ENCODE data around the gene SLC27A5.

SLC27A5 gene, protein sequence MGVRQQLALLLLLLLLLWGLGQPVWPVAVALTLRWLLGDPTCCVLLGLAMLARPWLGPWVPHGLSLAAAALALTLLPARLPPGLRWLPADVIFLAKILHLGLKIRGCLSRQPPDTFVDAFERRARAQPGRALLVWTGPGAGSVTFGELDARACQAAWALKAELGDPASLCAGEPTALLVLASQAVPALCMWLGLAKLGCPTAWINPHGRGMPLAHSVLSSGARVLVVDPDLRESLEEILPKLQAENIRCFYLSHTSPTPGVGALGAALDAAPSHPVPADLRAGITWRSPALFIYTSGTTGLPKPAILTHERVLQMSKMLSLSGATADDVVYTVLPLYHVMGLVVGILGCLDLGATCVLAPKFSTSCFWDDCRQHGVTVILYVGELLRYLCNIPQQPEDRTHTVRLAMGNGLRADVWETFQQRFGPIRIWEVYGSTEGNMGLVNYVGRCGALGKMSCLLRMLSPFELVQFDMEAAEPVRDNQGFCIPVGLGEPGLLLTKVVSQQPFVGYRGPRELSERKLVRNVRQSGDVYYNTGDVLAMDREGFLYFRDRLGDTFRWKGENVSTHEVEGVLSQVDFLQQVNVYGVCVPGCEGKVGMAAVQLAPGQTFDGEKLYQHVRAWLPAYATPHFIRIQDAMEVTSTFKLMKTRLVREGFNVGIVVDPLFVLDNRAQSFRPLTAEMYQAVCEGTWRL

DNA sequence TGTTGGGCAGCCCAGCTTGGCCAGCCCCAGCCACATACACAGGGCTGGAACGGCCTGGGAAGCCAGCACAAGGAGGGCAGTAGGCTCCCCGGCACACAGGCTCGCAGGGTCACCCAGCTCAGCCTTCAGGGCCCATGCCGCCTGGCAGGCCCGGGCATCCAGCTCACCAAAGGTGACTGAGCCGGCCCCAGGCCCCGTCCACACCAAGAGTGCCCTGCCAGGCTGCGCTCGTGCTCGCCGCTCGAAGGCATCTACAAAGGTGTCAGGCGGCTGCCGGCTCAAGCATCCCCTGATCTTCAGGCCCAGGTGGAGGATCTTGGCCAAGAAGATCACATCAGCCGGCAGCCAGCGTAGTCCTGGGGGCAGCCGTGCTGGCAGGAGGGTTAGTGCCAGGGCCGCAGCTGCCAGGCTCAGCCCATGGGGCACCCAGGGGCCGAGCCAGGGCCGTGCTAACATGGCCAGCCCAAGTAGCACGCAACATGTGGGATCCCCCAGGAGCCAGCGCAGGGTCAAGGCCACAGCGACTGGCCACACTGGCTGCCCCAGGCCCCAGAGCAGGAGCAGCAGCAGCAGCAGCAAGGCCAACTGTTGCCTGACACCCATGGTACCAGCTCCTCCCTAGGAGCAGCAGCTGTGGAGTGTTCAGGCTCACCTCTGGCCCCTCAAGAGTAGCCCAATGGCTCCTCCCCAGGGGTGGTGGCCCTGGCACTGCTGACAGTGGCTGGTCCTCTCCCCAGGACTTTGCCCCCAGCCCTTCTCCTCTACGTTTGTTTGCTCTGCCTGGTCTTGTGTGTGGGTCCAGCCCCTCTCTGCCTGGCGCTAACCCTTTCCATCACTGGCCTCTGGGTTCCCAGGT is at the start of gene SLC27A5:
Gene SLC27A5 (minus strand): TSS at position 640 of the 856 bp plus-strand sequence. CDS start 37 bp downstream, at position 603.
- DNase-seq: no peak

DNA sequence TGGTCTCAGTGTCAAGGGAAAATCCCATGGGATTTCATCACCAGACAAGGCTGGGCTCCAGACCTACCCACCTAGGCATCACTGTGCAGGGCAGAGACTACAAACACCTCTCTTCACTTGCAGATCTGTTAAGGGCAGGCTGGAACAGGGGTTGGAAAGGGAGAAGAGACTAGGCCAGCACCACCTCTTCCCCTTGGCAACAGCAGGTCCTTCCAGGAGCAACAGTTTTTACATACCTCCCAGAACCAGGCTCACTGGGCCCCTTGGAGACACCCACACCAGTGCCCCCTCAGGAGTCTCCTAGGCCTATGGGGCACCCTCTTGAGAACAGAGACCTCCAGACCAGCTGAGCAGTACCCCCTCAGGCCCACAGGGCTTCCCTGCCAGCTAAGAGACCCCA is 49.1 kb upstream of the SLC27A5 start:
- DNase-seq: no peak

DNA sequence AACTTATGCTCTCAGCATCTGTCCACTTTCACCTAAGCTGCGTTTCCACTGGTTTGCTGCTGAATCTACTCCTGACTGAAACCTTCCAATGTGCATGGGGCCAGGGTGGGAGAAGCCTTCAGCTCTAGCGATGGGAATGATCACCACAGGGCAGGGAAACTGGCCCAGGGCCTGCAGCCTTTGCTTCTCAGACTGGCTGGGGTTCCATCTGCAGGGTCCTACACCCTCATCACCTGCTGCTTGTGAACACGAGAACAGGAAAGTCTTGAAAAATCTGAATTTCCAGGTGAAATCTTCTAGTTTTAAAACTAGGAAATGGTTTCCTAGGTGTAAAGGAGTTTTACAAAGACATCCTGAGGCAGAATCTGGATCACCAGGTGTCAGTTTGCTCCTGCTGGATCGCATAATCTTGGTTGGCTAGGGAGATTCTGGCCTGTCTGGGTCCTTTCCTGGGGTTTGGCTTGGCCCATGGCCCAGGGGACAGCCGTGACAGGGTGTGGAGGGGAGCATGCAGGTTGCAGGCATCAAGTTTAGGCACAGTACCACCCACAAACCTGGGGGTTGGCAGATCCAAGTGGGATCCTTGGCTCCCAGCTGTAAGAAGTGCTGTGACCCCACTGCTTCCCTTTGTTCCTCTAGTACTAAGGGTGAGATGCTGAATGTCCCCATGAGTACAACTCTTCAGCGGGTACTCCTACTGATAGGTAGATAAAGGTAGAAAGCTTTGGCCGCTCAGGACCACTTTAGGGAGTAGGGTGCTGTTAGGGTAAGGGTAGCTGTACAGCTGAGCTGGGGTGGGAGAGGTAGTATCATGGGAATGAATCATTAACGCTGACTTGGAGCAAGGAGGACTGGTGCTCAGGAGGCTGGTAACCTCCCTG is 48.5 kb upstream of the SLC27A5 start:
- no peak for DNase-seq

DNA sequence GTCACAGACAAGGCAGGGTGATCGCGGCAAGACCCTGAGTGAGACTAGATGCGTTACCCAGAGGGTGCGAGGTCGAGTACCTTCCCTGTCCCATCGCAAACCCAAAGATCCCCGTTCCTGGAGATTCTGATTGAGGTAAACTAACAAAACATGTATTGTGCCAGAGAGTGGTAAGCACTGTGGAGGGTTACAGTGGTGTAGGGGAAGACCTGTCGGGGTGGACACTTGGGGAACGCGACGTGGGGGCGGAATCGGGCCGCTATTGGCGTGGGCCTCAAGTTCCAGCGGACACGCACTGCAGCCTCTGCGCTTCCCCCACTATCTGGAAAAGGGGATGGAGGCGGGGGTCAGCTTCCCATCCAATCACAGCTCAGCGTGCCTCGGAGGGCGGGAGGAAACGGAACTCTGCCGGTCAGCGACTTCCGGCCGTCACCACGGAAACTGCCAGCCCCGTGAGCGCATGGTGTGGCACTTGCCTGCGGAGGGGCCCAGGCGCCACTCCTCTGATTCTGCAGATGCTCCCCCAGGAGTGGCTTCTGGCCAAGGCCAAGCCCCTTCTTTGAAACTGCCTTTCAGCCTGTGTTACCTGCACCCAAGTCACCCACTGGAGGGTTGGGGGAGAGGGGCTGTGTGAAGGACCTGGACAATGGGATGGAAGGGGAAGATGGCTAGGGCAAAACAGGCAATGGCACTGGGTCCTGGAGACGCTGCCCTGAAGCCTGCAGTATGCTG is 47.6 kb upstream of the SLC27A5 start:
- DNase-seq: peak; percentile 87

DNA sequence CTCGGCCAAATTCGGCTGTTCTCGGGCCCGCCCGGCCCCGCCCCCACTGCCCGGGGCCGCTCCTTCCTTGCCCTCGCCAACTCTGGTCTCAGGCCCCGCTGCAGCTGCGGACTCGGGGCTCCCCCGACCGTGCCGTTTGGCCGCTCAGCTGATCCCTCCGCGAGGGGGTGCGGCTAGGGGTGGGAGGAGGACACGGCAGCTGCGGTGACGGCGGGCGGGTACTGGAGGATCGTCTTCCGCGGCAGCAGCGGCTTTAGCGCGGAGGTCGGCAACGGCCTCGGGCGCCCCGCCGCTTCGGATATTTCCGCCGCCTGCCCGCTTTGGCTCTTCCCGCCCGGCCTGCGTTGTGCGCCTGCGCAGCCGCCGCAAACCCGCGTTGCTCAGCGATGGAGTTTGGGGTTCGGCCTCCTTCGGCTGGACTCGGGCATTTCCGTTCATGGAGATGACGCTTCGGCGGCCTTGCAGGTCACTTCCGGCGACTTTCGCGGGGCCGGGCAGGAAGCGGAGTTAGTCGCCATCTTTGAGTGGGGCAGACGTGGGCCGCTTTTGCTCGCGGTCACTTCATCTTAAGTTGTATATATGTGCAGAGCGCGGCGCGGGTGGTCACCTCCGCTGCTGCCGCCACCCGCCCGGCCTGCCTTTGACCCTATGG is 47.0 kb upstream of the SLC27A5 start:
- DNase-seq: peak; percentile 100

DNA sequence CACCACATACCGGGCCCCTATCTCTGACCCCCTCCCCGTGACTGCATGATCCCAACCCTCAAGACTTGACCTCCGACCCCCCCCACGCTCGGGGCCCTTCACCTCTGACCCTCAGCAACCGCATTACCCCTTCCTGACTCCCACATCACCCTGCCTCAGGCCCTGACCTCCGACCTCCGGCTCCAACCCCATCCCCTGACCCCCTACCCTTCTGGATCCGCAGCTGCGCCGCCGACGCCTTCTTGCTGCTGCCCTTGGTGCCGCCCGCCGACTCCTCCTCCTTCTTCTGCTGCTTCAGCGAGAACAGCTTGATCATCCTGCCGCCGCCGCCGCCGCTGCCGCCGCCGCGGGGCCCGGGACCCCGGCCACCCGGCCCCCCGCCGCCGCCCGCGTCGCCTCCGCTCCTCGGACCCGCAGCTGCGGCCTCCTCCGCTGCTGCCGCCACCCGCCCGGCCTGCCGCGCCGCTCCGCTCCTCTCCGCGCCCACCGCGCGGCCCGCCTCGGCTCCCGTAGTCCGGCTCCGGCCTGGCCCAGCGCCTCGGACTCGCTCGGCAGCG is 46.4 kb upstream of the SLC27A5 start, which contains the start of gene UBE2M:
Gene UBE2M (minus strand): TSS at position 546 of the 557 bp plus-strand sequence. CDS start 230 bp downstream, at position 316.
- DNase-seq: peak; percentile 76

DNA sequence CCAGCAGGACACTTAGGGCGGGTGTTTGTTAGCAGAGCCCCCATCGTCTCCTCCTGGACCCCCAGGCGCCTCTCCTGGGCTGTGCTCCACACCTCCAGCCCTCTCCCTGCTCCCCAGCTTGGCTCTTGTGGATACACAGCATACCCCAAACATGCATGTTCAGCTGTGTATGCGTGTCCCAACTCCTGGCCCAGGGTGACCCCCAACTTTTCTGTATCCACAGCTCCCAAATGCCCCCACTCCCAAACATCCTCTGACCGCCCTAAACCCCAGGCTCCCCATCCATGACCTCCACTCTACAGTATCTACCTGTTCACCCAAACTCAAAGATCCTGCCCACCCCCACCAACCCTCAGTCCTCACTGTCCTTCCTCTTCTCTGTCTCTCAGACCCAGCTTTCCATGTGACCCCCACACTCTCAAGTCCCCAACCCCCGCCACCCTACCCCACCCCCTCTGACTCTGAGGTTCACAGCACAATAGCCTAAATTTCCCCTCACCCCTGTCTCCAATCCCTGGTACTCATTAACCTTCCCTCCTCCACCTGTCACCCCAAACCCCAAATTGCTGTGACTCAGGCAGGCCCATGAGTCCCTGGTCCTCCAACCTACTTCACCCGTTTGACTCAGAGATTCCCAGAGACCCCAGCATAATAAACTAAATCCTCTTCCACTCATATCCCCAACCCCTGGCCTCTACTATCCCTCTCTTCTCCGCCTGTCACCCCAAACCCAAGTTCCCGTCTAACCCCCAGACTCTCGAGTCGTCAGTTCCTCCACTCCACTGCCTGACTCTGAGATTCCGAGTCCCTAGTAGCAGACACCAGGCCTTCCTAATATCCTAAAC is 45.7 kb upstream of the SLC27A5 start:
- no peak for DNase-seq

DNA sequence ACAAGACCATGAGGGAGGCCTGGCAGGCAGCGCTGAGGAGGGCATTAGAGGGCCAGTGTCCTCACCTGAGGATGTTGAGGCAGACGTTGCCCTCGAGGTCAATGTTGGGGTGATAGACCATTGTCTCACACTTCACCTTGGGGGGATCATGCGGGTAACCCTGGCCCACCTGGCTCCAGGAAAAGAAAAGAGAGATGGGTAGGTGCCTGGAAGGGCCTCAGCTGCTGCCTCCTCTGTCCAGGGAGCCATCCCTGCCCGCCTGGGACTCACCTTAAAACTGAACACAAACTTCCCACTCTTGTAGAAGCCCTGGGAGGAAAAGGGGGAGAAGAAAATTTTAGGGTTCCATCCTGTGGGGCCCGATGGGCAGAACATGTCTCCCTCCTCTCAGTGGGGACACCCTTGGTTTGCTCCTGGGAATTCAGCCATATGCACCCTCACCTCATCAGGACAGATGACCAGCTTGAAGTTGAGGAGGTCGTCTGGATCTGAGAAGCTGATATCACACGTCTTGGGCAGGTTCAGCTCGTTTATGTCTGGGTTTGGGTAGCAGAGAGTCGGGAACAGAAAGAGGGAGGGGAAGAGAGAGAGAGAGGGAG is 44.9 kb upstream of the SLC27A5 start:
- no peak for DNase-seq

DNA sequence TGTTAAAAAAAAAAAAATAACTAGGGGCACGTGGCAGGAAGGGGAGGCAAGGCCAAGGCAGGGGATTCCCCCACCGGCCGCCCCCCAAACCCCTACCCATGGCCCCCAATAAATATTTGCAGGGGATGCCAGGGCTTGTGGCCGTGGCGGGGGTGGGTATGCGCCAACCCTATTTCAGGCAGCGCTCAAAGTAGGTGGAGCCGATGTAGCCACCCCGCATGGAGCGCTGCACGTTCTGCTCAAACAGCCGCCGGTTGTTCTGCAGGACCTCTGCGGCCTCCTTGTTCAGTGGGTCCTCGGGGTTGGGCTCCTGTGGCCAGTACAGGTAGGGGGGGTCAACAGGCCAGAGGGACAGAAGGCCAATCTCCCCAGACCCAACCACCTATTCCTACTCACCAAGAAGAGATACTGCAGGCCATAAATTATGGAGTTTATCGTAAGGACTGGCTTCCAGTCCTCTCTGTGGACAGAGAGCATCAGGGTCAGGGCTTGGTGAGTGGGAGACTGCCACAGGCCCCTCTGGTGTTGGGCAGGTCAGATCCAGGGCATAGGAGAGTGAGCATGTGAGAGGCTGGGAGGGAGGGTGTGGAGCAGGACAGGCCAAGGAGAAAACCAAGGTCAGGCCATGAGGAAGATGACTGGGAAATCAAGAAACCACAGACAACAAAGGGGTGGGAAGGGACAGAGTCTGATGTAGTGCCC is 44.3 kb upstream of the SLC27A5 start:
- no peak for DNase-seq

DNA sequence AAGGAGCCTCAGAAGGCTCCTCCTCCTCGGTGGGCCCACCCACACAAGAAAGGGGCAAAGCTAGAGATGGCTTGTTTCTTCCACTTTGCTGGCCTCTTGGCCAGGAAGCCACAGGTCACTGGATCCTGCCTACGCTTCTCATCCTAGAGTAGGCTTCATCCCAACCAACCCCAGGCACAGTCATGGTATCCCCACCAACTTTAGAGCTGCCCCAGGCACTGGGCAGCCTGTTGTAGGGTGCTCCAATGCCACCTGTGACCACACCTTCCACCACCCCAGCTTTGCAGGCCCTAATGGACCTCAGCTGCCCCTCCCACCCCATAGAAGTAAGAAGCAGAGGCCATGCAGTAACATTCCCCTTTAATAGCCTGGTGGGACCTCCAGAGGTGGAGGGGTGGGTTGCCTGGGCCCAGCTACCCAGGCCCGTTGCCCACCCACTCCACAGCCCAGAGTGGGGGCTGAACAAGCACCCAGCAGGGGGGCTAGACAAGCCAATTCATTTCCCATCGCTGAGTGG is 43.6 kb upstream of the SLC27A5 start:
- no peak for DNase-seq

DNA sequence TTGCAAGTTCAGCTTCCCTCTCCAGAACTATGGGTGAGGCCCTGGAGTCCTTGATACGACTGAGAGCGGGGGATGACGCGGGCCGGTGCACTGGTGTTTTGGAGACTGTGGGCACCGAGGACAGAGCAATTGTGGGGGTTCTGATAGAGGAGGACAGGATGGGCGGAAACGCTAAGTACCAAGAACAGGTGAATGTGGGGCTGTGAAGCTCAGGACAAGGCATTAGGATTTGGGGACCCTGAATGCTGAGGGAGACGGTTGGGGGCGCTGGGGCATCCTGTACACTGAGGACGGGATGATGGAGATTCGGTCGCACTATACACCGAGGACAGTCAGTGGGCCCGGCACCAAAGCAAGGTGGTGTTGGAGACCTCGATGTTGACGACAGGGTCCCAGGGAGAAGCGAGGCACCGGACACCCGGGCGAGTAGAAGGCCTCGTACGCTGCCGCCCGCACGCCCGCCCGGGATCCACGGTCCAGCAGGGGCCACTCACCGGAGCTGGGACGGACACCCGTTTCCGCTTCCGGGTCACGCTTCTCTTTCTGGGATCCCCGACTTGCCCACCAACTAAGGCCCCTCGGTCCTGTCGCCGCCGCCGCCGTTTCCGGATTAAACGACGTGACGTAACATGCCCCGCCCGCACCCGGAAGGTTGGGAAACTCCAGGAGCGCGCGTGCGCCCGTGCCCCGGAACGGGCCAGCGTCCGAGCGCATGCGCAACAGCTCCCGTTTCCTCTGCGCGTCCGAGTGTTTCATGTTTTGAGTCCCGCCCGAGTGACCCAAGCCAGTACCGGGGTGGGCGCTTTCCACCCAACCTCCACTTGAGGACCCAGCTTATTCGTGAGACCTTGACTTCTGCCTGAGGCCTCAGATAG is 42.9 kb upstream of the SLC27A5 start, which contains the start of gene CHMP2A:
Gene CHMP2A (minus strand): TSS at position 612 of the 875 bp plus-strand sequence. CDS start 893 bp downstream, outside the sequence.
- DNase-seq: peak; percentile 99

DNA sequence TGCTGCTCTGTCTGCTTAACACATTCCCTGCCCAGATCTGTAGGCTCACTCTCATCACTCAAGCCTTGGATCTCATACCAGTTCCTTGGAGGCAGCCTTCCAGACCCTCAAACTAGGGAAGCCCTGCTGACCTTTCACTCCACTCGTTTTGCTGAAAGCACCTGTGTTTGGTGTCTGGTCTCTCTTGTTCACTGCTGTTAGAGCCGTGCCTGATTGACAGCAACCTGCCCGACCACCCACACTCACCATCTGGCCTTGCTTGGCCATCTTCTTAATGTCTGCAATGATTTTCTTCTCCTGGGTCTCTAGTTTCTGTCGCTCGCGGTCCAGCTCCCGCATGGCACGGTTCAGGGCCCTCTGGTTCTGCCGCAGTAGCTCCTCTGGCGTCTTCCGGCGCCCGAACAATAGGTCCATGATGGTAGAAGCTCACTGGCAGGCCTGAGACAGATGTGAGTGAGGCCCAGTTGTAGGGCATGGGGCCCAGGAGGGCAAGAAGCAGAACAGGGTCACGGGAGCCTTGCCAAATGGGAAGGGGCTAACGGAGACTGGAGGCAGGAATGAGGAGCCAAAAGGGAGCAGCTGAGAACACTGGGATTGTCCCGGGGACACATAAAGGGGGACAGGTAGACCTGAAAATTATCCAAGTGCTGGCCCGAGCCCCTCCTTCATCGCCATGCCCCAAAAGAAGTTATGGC is 42.2 kb upstream of the SLC27A5 start:
- DNase-seq: no peak

DNA sequence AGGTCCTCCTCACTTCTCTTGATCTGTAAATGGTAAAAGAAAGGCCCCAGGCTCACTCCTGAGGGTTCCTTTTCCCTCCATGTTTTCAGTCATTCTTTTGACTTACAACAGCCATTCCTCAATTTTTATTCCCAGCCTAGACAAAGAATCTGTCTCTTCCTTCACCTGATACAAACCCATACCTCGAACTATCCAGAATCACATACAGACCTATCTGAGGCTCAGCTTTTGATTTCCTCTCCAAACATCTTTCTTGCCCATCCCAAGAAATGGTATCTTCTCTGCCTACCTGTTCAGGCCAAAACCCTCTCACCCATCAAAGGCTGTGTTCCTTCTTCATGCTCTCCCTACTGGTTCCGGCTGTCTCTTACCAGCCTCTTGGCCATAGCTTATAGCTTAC is 40.9 kb upstream of the SLC27A5 start:
- no peak for DNase-seq

DNA sequence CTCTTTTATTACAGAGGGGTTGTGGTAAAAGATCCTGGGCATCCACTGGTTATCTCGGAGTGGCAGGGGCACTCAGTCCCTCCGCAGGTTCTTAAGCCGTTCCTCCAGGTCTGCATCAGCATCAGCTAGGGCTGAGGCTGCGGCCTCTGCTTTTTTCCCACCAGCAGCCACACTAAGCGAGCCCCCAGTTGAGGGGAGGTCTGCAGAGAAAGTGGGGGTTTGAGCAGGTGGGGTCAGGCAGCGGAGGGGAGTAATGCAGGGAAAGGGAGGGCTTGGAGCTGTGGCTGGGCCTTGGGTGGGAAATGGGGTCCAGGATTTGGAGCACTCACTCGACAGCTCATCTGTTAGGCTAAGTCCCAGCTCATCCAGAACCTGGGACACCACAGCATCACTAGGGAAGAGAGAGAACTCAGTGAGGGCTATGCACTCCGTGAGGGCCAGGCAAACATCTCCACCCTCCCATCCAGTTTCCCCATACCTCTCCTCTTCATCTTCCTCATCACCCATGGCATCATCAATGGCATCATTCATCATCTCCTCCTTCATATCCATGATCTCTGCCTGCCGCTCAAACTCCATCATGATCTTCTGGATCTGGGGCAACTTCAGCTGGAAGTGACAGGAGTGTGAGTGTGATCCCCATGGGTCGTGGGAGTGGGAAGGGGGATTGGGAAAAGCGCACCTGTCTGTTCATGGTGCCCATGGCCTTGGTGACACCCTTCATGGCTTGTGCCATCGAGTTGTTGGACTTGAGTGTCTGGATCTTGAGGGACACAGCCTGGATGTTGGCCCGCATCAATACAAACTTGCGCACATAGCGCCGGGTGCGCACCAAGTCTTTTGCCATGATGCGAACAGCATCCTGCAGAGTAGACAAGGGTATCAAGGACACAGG is 40.0 kb upstream of the SLC27A5 start:
- no peak for DNase-seq

DNA sequence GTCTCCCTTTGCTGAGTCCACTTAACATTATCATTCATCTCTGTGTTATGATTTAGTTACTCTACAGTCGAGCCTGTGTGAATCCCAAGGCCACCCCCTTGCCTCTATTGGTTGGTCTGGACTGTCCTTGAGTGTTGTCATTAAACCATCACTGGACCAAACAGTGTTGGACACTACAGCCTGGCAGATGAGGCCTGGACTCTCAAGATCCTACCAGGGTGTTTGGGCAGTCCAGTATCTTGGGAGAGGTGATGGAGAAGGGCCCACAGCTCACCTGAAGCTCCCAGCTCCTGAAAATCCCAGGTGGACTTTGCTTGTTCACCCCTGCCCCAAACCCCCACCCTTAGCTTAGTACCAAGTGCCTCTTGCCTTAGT is 39.3 kb upstream of the SLC27A5 start:
- no peak for DNase-seq
